Tibial nerve (tissue), 4 donors: ENCODE measurements around the gene SLAMF1. TPM values are rescaled to one million over a fixed set of nuclear protein-coding genes. Genes with fewer than 3 reads are reported as not detected.

Source experiments
- DNase-seq, 2 donors: peaks; one replicate each; pipeline ENCODE4 v3.0.0-alpha.2; 2019; ENCODE audit warnings: low spot score in 2 of 2
- H3K27ac ChIP-seq, 4 donors: fragments of 200-600 bp; sonication (generic) in 3 of 4; one replicate each; pipeline ENCODE4 v1.5.1; 2017 to 2019; ENCODE audit warnings: mild to moderate bottlenecking in 1 of 4
- H3K27me3 ChIP-seq, 2 donors: fragments of 200-600 bp; sonication (generic) in 1 of 2; one replicate each; pipeline versions ENCODE4 v1.5.1 to v1.6.0; 2017 to 2019
- H3K36me3 ChIP-seq, 3 donors: fragments of 200-600 bp; sonication (generic); one replicate each; pipeline ENCODE4 v1.5.1; 2018 to 2019
- H3K4me1 ChIP-seq, 4 donors: fragments of 200-600 bp; sonication (generic) in 3 of 4; one replicate each; pipeline ENCODE4 v1.5.1; 2017 to 2019
- H3K4me3 ChIP-seq, 4 donors: fragments of 200-600 bp; sonication (generic) in 3 of 4; one replicate each; pipeline ENCODE4 v1.5.1; 2017 to 2019; ENCODE audit warnings: mild to moderate bottlenecking in 1 of 4, moderate library complexity in 1 of 4
- H3K9me3 ChIP-seq, 4 donors: fragments of 200-600 bp; sonication (generic) in 3 of 4; one replicate each; pipeline ENCODE4 v1.5.1; 2017 to 2019
- CTCF ChIP-seq, 5 experiments: fragments of 200-600 bp in 3 of 5; fragments of 450-650 bp in 2 of 5; sonication (generic) in 3 of 5; IDR thresholded peaks; one replicate each; pipeline ENCODE4 v1.5.1; 2016 to 2019; ENCODE audit warnings: antibody characterized with exemption in 5 of 5, mild to moderate bottlenecking in 3 of 5, moderate library complexity in 2 of 5
- EP300 ChIP-seq, 2 donors: sonication (generic); formaldehyde crosslinking; IDR thresholded peaks; one replicate each; pipeline ENCODE4 v1.6.1; 2017; ENCODE audit warnings: antibody characterized with exemption in 2 of 2, mild to moderate bottlenecking in 1 of 2
- POLR2A ChIP-seq, 2 donors: fragments of 450-650 bp; IDR thresholded peaks; one replicate each; pipeline ENCODE4 v1.6.1; 2017; ENCODE audit warnings: antibody characterized with exemption in 2 of 2, mild to moderate bottlenecking in 2 of 2, moderate library complexity in 2 of 2
- WGBS, 2 donors: methylation state at CpG; one replicate each; pipeline ENCODE4 v1.1.5; 2018; 5-methylcytosine and 5-hydroxymethylcytosine counted together
- total RNA-seq, 4 donors: library from RNA; depleted of rRNA; stranded (reverse); fragments of >200 nt; gene quantifications; one replicate each; pipeline ENCODE4 v1.1.0, GENCODE V29; 2016

SLAMF1 gene
- total RNA-seq, 4 donors from 2014 or later = 0.39 to 1.3 TPM; not detected in 2

GRCh38 chr1:160675641-160676410, 29.0 kb upstream of the SLAMF1 start:
- TF ChIP-seq EP300 (IDR thresholded peaks at IDR 0.05) = no peak
- TF ChIP-seq CTCF (IDR thresholded peaks at IDR 0.05) = peak; percentile 52 to 55 (median 54)
- Histone ChIP-seq H3K9me3 (no peaks in the 10 kb centered on the region), H3K4me3 (no peak overlapping the region), H3K27me3 (no peaks in the 10 kb centered on the region), H3K27ac (no peak overlapping the region), H3K36me3 (no peaks in the 10 kb centered on the region), H3K4me1 (peaks cover 0 to 3% (median 0%) of the 10 kb centered on the region in 4 donors)
- DNase-seq = peak in 1 of 2 donors; percentile 49
- WGBS, 2 donors = 51 to 55% methylated on average over 6 of the region's 6 CpGs

GRCh38 chr1:160674415-160674814, 27.6 kb upstream of the SLAMF1 start:
- 67 to 85% methylated on average over 2 of the region's 2 CpGs for WGBS, 2 donors
- Histone ChIP-seq H3K9me3 (peaks cover 0 to 7% (median under 1%) of the 10 kb centered on the region in 4 donors), H3K4me1 (peaks cover 0 to 3% (median 0%) of the 10 kb centered on the region in 4 donors)

GRCh38 chr1:160672789-160673695, 26.2 kb upstream of the SLAMF1 start:
- peaks cover 0 to 13% (median 5%) of the 10 kb centered on the region in 4 donors for H3K9me3 ChIP-seq
- no peak overlapping the region for H3K4me3 ChIP-seq
- H3K27ac ChIP-seq = no peak overlapping the region
- 54 to 58% methylated on average over 6 of the region's 6 CpGs for WGBS, 2 donors
- H3K27me3 ChIP-seq = no peaks in the 10 kb centered on the region
- H3K36me3 ChIP-seq = no peaks in the 10 kb centered on the region
- H3K4me1 ChIP-seq = peaks cover 0 to 3% (median 0%) of the 10 kb centered on the region in 4 donors
- no peak for TF ChIP-seq POLR2A (IDR thresholded peaks at IDR 0.05)
- no peak for TF ChIP-seq CTCF (IDR thresholded peaks at IDR 0.05)
- TF ChIP-seq EP300 (IDR thresholded peaks at IDR 0.05) = no peak
- DNase-seq = no peak

More at GRCh38 chr1:160674415-160674814, 27.6 kb upstream of the SLAMF1 start:
- Histone ChIP-seq H3K27ac (no peak overlapping the region), H3K4me3 (no peak overlapping the region), H3K27me3 (no peaks in the 10 kb centered on the region), H3K36me3 (no peaks in the 10 kb centered on the region)
- no peak for TF ChIP-seq CTCF (IDR thresholded peaks at IDR 0.05)
- no peak for TF ChIP-seq EP300 (IDR thresholded peaks at IDR 0.05)
- no peak for TF ChIP-seq POLR2A (IDR thresholded peaks at IDR 0.05)
- no peak for DNase-seq

GRCh38 chr1:160671603-160672517, 25.0 kb upstream of the SLAMF1 start:
- Histone ChIP-seq H3K27me3 (no peaks in the 10 kb centered on the region), H3K36me3 (no peaks in the 10 kb centered on the region), H3K27ac (no peak overlapping the region), H3K4me1 (peaks cover 0 to 3% (median 0%) of the 10 kb centered on the region in 4 donors), H3K4me3 (no peak overlapping the region), H3K9me3 (peaks cover 0 to 13% (median 5%) of the 10 kb centered on the region in 4 donors)
- TF ChIP-seq EP300 (IDR thresholded peaks at IDR 0.05) (no peak), CTCF (IDR thresholded peaks at IDR 0.05) (no peak), POLR2A (IDR thresholded peaks at IDR 0.05) (no peak)
- 28 to 47% methylated on average over 3 of the region's 3 CpGs for WGBS, 2 donors
- no peak for DNase-seq
